ENCODE results near the gene URB1.

The URB1 gene

GRCh38 chr21:32302560-32302959, 90.3 kb downstream of the URB1 start (continued):
- TF ChIP-seq, protein P1, sequence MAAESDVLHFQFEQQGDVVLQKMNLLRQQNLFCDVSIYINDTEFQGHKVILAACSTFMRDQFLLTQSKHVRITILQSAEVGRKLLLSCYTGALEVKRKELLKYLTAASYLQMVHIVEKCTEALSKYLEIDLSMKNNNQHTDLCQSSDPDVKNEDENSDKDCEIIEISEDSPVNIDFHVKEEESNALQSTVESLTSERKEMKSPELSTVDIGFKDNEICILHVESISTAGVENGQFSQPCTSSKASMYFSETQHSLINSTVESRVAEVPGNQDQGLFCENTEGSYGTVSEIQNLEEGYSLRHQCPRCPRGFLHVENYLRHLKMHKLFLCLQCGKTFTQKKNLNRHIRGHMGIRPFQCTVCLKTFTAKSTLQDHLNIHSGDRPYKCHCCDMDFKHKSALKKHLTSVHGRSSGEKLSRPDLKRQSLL (tag by site-specific recombination; IDR thresholded peaks at IDR 0.05): no peak
- TF ChIP-seq ZNF121 (tag by site-specific recombination; IDR thresholded peaks at IDR 0.05) (no peak), ZNF510 (tag by site-specific recombination; IDR thresholded peaks at IDR 0.05; ENCODE audit: insufficient replicate concordance) (no peak)

GRCh38 chr21:32301596-32301995, 91.2 kb downstream of the URB1 start:
- Histone ChIP-seq H3K4me3 (ENCODE audit: low read depth, low read length) (no peak overlapping the region), H3K36me3 (ENCODE audit: control insufficient read depth in 2 of 2, insufficient read depth in 1 of 2, low read length in 2 of 2) (peaks cover 0 to 23% of the 10 kb centered on the region in 2 experiments; a peak in 1 of 3 replicates), H3K27ac (ENCODE audit: extremely low read depth, low read depth, low read length) (no peak overlapping the region), H3K9me3 (ENCODE audit: control insufficient read depth, insufficient read depth, low read depth, low read length) (no peaks in the 10 kb centered on the region), H3K4me1 (ENCODE audit: control insufficient read depth, insufficient read depth, low read length) (no peaks in the 10 kb centered on the region)
- ChIA-PET CTCF (no interaction called here), POLR2A (no interaction called here)
- TF ChIP-seq ZNF280D (tag by site-specific recombination; IDR thresholded peaks at IDR 0.05) (no peak), ZNF398 (tag by site-specific recombination; IDR thresholded peaks at IDR 0.05) (no peak), ZSCAN16 (tag by site-specific recombination; IDR thresholded peaks at IDR 0.05) (no peak), ZNF707 (tag by site-specific recombination; IDR thresholded peaks at IDR 0.05) (no peak), ZFP69B (tag by site-specific recombination; IDR thresholded peaks at IDR 0.05) (no peak), ZNF747 (tag by site-specific recombination; IDR thresholded peaks at IDR 0.05) (no peak), KLF9 (tag by site-specific recombination; IDR thresholded peaks at IDR 0.05; ENCODE audit: low read depth) (no peak), ZNF266 (tag by site-specific recombination; IDR thresholded peaks at IDR 0.05; ENCODE audit: low read depth) (no peak), ZSCAN30 (tag by site-specific recombination; IDR thresholded peaks at IDR 0.05) (no peak), ZNF701 (tag by site-specific recombination; IDR thresholded peaks at IDR 0.05) (no peak), ZNF211 (tag by site-specific recombination; IDR thresholded peaks at IDR 0.05; ENCODE audit: low read depth) (no peak), ZNF510 (tag by site-specific recombination; IDR thresholded peaks at IDR 0.05; ENCODE audit: insufficient replicate concordance) (no peak), ZNF830 (tag by site-specific recombination; IDR thresholded peaks at IDR 0.05; ENCODE audit: low read depth) (no peak)
- TF ChIP-seq, protein P2, sequence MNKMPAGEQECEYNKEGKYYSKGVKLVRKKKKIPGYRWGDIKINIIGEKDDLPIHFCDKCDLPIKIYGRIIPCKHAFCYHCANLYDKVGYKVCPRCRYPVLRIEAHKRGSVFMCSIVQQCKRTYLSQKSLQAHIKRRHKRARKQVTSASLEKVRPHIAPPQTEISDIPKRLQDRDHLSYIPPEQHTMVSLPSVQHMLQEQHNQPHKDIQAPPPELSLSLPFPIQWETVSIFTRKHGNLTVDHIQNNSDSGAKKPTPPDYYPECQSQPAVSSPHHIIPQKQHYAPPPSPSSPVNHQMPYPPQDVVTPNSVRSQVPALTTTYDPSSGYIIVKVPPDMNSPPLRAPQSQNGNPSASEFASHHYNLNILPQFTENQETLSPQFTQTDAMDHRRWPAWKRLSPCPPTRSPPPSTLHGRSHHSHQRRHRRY (tag by site-specific recombination; IDR thresholded peaks at IDR 0.05): no peak
- TF ChIP-seq, protein P3, sequence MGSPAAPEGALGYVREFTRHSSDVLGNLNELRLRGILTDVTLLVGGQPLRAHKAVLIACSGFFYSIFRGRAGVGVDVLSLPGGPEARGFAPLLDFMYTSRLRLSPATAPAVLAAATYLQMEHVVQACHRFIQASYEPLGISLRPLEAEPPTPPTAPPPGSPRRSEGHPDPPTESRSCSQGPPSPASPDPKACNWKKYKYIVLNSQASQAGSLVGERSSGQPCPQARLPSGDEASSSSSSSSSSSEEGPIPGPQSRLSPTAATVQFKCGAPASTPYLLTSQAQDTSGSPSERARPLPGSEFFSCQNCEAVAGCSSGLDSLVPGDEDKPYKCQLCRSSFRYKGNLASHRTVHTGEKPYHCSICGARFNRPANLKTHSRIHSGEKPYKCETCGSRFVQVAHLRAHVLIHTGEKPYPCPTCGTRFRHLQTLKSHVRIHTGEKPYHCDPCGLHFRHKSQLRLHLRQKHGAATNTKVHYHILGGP (tag by site-specific recombination; IDR thresholded peaks at IDR 0.05): no peak

All from HEK293 (cell line).